ENCODE results near the gene ARFIP1.

ARFIP1 gene

DNA sequence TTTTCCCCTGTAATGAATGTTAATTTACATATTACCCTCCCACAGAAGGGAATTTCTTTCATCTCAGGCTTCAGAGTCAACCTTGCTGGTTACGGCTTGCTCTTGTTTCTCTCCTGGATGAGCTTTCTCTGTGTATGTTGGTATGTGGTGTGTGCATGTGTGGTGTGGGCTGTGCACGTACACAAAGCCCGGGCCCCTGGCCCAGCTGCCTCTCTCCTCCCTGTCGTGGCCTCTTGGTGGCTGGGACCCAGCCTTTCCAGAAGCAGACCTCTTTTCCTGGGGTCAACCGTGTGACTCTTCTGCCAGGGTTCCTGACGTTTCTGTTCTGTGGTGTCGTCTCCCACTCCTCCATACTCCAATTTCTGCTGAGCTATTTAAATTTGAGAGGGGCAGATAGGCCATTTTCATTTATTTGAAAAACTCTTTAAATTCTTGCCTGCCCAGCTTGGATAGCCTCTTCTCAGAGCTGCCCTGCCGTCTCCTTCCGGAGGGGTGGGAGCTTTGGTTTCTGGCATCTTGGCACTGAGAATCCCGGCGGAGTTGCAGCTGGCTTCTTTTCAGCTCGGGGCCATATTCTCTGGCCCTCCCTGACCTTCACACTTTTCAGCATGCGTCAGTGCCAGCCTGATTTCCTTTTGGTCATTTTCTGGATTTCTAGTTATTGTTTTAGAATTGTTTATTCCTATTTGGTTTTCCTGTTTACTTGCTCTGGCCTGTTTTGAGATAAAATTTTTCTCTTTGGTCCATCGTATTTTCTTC is 181.4 kb downstream of the ARFIP1 start:
- TF ChIP-seq, protein P1, sequence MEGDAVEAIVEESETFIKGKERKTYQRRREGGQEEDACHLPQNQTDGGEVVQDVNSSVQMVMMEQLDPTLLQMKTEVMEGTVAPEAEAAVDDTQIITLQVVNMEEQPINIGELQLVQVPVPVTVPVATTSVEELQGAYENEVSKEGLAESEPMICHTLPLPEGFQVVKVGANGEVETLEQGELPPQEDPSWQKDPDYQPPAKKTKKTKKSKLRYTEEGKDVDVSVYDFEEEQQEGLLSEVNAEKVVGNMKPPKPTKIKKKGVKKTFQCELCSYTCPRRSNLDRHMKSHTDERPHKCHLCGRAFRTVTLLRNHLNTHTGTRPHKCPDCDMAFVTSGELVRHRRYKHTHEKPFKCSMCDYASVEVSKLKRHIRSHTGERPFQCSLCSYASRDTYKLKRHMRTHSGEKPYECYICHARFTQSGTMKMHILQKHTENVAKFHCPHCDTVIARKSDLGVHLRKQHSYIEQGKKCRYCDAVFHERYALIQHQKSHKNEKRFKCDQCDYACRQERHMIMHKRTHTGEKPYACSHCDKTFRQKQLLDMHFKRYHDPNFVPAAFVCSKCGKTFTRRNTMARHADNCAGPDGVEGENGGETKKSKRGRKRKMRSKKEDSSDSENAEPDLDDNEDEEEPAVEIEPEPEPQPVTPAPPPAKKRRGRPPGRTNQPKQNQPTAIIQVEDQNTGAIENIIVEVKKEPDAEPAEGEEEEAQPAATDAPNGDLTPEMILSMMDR (conservative IDR thresholded peaks at IDR 0.05), result no peak
- TF ChIP-seq ZFX (IDR thresholded peaks at IDR 0.05), result no peak
- H3K27ac ChIP-seq, result no peak overlapping the region

DNA sequence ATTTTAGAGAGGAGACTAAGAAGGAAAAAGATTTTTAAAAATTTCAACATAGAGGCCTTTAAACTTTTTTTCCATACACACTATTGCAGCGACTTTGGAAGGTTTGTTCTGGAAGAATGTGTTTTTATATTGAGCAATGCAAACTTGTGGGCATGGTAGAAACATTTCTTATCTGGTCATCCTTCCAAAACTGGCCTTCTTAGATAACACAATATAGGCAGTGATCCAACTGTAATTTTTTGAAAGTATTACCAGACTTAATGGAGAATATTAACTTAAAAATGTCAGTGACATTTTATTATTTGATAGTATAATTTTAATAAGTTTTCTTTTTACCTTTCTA is 182.0 kb downstream of the ARFIP1 start:
- TF ChIP-seq, protein P1 (conservative IDR thresholded peaks at IDR 0.05), result no peak
- TF ChIP-seq ZFX (IDR thresholded peaks at IDR 0.05), result no peak
- H3K27ac ChIP-seq, result no peak overlapping the region

Measured in C4-2B (cell line).